ENCODE data around the gene USP36.
"Not testable (repeated sequence)": the region's sequence is repeated elsewhere in the genome, so short reads cannot be mapped to it uniquely, and the experiment has no call there.

GRCh38 chr17:78867046-78867445, 26.4 kb upstream of the USP36 start:
- not testable (repeated sequence) for TF ChIP-seq ZNF274 (IDR thresholded peaks at IDR 0.05; ENCODE audit: low read depth, low read length); SUZ12 (IDR thresholded peaks at IDR 0.05; ENCODE audit: extremely low read depth, insufficient read depth, insufficient read length)
